ENCODE measurements around the gene RNF212. TPM values are rescaled to one million over a fixed set of nuclear protein-coding genes. Genes with fewer than 3 reads are reported as not detected.

The RNF212 gene
- total and polyA plus RNA-seq, 2 of the 13 experiments (the other 11 are each of a cell fraction or from before 2014, with no cell fraction given): not detected

GRCh38 chr4:1035510-1035909, 77.9 kb downstream of the RNF212 start (continued):
- no peak for TF ChIP-seq RORA (CRISPR knock-in tag; IDR thresholded peaks at IDR 0.05)
- TF ChIP-seq NBN (conservative IDR thresholded peaks at IDR 0.05): no peak
- TF ChIP-seq, protein P1, sequence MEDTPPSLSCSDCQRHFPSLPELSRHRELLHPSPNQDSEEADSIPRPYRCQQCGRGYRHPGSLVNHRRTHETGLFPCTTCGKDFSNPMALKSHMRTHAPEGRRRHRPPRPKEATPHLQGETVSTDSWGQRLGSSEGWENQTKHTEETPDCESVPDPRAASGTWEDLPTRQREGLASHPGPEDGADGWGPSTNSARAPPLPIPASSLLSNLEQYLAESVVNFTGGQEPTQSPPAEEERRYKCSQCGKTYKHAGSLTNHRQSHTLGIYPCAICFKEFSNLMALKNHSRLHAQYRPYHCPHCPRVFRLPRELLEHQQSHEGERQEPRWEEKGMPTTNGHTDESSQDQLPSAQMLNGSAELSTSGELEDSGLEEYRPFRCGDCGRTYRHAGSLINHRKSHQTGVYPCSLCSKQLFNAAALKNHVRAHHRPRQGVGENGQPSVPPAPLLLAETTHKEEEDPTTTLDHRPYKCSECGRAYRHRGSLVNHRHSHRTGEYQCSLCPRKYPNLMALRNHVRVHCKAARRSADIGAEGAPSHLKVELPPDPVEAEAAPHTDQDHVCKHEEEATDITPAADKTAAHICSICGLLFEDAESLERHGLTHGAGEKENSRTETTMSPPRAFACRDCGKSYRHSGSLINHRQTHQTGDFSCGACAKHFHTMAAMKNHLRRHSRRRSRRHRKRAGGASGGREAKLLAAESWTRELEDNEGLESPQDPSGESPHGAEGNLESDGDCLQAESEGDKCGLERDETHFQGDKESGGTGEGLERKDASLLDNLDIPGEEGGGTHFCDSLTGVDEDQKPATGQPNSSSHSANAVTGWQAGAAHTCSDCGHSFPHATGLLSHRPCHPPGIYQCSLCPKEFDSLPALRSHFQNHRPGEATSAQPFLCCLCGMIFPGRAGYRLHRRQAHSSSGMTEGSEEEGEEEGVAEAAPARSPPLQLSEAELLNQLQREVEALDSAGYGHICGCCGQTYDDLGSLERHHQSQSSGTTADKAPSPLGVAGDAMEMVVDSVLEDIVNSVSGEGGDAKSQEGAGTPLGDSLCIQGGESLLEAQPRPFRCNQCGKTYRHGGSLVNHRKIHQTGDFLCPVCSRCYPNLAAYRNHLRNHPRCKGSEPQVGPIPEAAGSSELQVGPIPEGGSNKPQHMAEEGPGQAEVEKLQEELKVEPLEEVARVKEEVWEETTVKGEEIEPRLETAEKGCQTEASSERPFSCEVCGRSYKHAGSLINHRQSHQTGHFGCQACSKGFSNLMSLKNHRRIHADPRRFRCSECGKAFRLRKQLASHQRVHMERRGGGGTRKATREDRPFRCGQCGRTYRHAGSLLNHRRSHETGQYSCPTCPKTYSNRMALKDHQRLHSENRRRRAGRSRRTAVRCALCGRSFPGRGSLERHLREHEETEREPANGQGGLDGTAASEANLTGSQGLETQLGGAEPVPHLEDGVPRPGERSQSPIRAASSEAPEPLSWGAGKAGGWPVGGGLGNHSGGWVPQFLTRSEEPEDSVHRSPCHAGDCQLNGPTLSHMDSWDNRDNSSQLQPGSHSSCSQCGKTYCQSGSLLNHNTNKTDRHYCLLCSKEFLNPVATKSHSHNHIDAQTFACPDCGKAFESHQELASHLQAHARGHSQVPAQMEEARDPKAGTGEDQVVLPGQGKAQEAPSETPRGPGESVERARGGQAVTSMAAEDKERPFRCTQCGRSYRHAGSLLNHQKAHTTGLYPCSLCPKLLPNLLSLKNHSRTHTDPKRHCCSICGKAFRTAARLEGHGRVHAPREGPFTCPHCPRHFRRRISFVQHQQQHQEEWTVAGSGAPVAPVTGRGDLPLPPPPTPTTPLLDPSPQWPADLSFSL (CRISPR knock-in tag; IDR thresholded peaks at IDR 0.05): no peak
- no peak for TF ChIP-seq KAT2B (IDR thresholded peaks at IDR 0.05; ENCODE audit: borderline replicate concordance, low read depth, low read length)
- no peak for TF ChIP-seq ESRRA (CRISPR knock-in tag; IDR thresholded peaks at IDR 0.05; ENCODE audit: low read depth)
- no peak for TF ChIP-seq FLYWCH1 (CRISPR knock-in tag; IDR thresholded peaks at IDR 0.05)
- no peak for TF ChIP-seq MED8 (CRISPR knock-in tag; IDR thresholded peaks at IDR 0.05; ENCODE audit: insufficient replicate concordance)
- no peak for TF ChIP-seq SNAPC2 (CRISPR knock-in tag; IDR thresholded peaks at IDR 0.05)
- no peak for TF ChIP-seq ZNF83 (CRISPR knock-in tag; IDR thresholded peaks at IDR 0.05; ENCODE audit: borderline replicate concordance)
- TF ChIP-seq FOXJ3 (CRISPR knock-in tag; IDR thresholded peaks at IDR 0.05; ENCODE audit: borderline replicate concordance): no peak
- TF ChIP-seq, protein P2, sequence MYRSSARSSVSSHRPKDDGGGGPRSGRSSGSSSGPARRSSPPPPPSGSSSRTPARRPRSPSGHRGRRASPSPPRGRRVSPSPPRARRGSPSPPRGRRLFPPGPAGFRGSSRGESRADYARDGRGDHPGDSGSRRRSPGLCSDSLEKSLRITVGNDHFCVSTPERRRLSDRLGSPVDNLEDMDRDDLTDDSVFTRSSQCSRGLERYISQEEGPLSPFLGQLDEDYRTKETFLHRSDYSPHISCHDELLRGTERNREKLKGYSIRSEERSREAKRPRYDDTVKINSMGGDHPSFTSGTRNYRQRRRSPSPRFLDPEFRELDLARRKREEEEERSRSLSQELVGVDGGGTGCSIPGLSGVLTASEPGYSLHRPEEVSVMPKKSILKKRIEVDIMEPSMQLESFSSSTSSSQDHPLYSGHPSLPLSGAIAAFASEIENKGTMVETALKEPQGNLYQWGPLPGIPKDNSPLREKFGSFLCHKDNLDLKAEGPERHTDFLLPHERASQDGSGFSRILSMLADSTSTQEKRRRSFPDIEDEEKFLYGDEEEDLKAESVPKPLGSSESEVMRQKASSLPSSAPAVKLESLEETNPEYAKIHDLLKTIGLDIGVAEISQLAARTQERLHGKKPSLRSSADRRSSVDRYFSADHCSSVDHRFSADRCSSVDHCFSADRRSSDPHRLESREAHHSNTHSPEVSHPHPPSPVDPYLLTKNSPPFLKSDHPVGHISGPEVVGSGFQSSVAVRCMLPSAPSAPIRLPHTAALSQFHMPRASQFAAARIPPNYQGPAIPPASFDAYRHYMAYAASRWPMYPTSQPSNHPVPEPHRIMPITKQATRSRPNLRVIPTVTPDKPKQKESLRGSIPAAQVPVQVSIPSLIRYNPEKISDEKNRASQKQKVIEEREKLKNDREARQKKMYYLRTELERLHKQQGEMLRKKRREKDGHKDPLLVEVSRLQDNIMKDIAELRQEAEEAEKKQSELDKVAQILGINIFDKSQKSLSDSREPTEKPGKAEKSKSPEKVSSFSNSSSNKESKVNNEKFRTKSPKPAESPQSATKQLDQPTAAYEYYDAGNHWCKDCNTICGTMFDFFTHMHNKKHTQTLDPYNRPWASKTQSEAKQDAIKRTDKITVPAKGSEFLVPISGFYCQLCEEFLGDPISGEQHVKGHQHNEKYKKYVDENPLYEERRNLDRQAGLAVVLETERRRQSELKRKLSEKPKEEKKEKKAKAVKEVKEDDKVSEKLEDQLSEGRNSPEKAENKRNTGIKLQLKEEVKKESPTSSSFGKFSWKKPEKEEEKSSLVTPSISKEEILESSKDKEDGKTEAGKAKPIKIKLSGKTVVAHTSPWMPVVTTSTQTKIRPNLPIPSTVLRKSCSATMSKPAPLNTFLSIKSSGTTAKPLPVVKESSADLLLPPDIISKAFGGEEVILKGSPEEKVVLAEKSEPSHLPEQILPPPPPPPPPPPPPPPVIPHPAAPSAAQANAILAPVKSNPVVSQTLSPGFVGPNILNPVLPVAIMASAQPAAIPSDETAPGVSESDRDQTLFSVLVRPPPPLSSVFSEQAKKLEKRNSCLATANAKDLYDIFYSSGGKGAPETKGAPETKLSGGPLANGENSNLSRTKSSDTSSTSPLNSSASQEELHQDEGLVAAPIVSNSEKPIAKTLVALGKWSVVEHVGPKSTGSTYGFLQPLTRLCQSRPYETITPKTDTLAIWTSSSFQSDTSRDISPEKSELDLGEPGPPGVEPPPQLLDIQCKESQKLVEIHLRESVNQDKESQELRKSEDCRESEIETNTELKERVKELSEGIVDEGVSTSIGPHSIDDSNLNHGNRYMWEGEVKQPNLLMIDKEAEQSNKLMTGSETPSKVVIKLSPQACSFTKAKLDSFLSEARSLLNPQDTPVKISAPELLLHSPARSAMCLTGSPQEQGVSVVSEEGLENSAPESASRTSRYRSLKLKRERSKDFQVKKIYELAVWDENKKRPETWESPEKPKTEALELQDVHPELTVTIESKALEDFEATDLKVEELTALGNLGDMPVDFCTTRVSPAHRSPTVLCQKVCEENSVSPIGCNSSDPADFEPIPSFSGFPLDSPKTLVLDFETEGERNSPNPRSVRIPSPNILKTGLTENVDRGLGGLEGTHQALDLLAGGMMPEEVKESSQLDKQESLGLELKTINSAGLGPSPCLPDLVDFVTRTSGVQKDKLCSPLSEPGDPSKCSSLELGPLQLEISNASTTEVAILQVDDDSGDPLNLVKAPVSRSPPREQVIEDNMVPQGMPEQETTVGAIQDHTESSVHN (CRISPR knock-in tag; IDR thresholded peaks at IDR 0.05): no peak
- no peak for TF ChIP-seq FOXP1 (IDR thresholded peaks at IDR 0.05)
- TF ChIP-seq FOXP1 (CRISPR knock-in tag; IDR thresholded peaks at IDR 0.05): no peak
- TF ChIP-seq, protein P3, sequence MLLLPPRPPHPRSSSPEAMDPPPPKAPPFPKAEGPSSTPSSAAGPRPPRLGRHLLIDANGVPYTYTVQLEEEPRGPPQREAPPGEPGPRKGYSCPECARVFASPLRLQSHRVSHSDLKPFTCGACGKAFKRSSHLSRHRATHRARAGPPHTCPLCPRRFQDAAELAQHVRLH (CRISPR knock-in tag; IDR thresholded peaks at IDR 0.05; ENCODE audit: borderline replicate concordance, low read depth): no peak
- TF ChIP-seq ETV5 (CRISPR knock-in tag; IDR thresholded peaks at IDR 0.05; ENCODE audit: borderline replicate concordance): no peak
- no peak for TF ChIP-seq ZNF484 (CRISPR knock-in tag; IDR thresholded peaks at IDR 0.05; ENCODE audit: borderline replicate concordance, low read depth)
- TF ChIP-seq NCOA2 (CRISPR knock-in tag; IDR thresholded peaks at IDR 0.05): no peak

Data from HepG2 (cell line).